GM12892 (cell line): ENCODE data around the gene TGFBI.

Experiments
- POLR2A ChIP-seq: IDR thresholded peaks from 2 replicates; pipeline ENCODE4 v1.6.1; 2011; ENCODE audit warnings: low read depth, low read length, control low read depth
- POLR2AphosphoS5 ChIP-seq: IDR thresholded peaks from 2 replicates; pipeline ENCODE4 v1.6.1; 2011; ENCODE audit warnings: low read depth, low read length, control low read depth
- TAF1 ChIP-seq: IDR thresholded peaks from 2 replicates; pipeline ENCODE4 v1.6.1; 2011; ENCODE audit warnings: low read depth, mild to moderate bottlenecking, control low read depth, low read length, borderline replicate concordance

DNA sequence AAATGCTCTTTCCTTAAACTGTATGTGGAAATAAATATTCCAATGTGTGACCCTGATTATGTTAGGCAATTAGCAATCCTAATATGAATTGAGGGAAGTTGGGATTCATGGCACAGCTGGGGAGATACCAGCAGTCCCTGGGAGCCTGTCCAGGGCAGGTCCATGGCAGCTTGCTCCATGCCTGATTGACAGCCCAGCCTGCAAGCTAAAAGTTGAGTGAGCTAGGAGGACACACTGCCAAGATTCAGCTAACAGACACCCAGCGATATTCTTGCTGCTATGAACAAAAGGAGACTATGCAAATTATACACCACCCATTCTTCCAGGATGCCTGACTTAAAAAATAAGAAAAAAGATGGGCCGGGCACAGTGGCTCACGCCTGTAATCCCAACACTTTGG lies 6.2 kb downstream of the TGFBI start:
- TF ChIP-seq POLR2A (no peak), POLR2AphosphoS5 (no peak), TAF1 (no peak)
